HFFc6 (cell line): Measurements from ENCODE around the gene SESN1. TPM values are rescaled to one million over a fixed set of nuclear protein-coding genes. Genes with fewer than 3 reads are reported as not detected.

Experiments
- DNase-seq: peaks from one replicate; pipeline ENCODE4 v3.0.0-alpha.2; 2018
- H3K27ac Mint-ChIP-seq: 2 replicates; pipeline ENCODE4 v1.8.0; 2020; ENCODE audit warnings: mild to moderate bottlenecking, mixed read lengths
- H3K27me3 Mint-ChIP-seq: 2 replicates; pipeline ENCODE4 v1.8.0; 2021; ENCODE audit warnings: mild to moderate bottlenecking, moderate library complexity, mixed read lengths; ENCODE audit not compliant: insufficient read depth
- H3K36me3 Mint-ChIP-seq: 2 replicates; pipeline ENCODE4 v1.8.0; 2021; ENCODE audit warnings: low read depth, mixed read lengths
- H3K4me1 Mint-ChIP-seq: 2 replicates; pipeline ENCODE4 v1.8.0; 2020; ENCODE audit warnings: low read depth, mixed read lengths
- H3K4me3 Mint-ChIP-seq: 2 replicates; pipeline ENCODE4 v1.8.0; 2020; ENCODE audit warnings: mild to moderate bottlenecking, moderate library complexity, mixed read lengths
- H3K9me3 Mint-ChIP-seq: 2 replicates; pipeline ENCODE4 v1.8.0; 2020; ENCODE audit warnings: mild to moderate bottlenecking, mixed read lengths
- CTCF ChIP-seq: fragments of 200-600 bp; sonication (generic); IDR thresholded peaks from 2 replicates; pipeline ENCODE4 v1.5.0; 2021; ENCODE audit warnings: antibody characterized with exemption, mild to moderate bottlenecking
- total RNA-seq, 6 experiments: library from RNA; stranded (reverse); fragmentation: NEBNext Ultra II Directional; extraction: Animal tissue kit (Norgen Biotek cat#: 25700); gene quantifications; 2 replicates in 1 of 6; 3 replicates in 5 of 6; pipeline ENCODE4 v1.2.3, GENCODE V29; 2021

Gene SESN1
- total RNA-seq, 6 experiments from 2014 or later, result 12.1 to 16.9 (median 13.7) TPM

GRCh38 chr6:109034526-109034925 lies 60.1 kb downstream of the SESN1 start:
- TF ChIP-seq CTCF, result no peak
- H3K4me3 Mint-ChIP-seq, result no peak overlapping the region
- no peaks in the 10 kb centered on the region for H3K27me3 Mint-ChIP-seq
- H3K27ac Mint-ChIP-seq, result no peak overlapping the region
- H3K4me1 Mint-ChIP-seq, result no peaks in the 10 kb centered on the region
- no peak for DNase-seq
- H3K9me3 Mint-ChIP-seq, result no peaks in the 10 kb centered on the region
- H3K36me3 Mint-ChIP-seq, result no peaks in the 10 kb centered on the region

GRCh38 chr6:109033655-109034054 lies 61.0 kb downstream of the SESN1 start:
- Mint-ChIP-seq H3K27me3 (no peaks in the 10 kb centered on the region), H3K4me3 (no peak overlapping the region), H3K27ac (no peak overlapping the region), H3K36me3 (no peaks in the 10 kb centered on the region), H3K9me3 (no peaks in the 10 kb centered on the region), H3K4me1 (no peaks in the 10 kb centered on the region)
- no peak for TF ChIP-seq CTCF
- DNase-seq, result no peak

- H3K27ac Mint-ChIP-seq, result no peak overlapping the region
Measured at GRCh38 chr6:109031416-109031815, 63.2 kb downstream of the SESN1 start.

GRCh38 chr6:109029313-109029712 lies 65.3 kb downstream of the SESN1 start:
- no peak for DNase-seq
- H3K4me1 Mint-ChIP-seq, result peaks cover 8% of the 10 kb centered on the region
- no peaks in the 10 kb centered on the region for H3K27me3 Mint-ChIP-seq
- H3K4me3 Mint-ChIP-seq, result no peak overlapping the region
- no peak overlapping the region for H3K27ac Mint-ChIP-seq
- no peaks in the 10 kb centered on the region for H3K36me3 Mint-ChIP-seq
- H3K9me3 Mint-ChIP-seq, result no peaks in the 10 kb centered on the region
- no peak for TF ChIP-seq CTCF

More at GRCh38 chr6:109031416-109031815, 63.2 kb downstream of the SESN1 start:
- DNase-seq, result no peak
- Mint-ChIP-seq H3K4me3 (no peak overlapping the region), H3K9me3 (no peaks in the 10 kb centered on the region), H3K36me3 (no peaks in the 10 kb centered on the region), H3K4me1 (no peaks in the 10 kb centered on the region), H3K27me3 (no peaks in the 10 kb centered on the region)
- TF ChIP-seq CTCF, result no peak

- no peak for TF ChIP-seq CTCF
- H3K9me3 Mint-ChIP-seq, result no peaks in the 10 kb centered on the region
Measured at GRCh38 chr6:109028439-109028838, 66.2 kb downstream of the SESN1 start.

GRCh38 chr6:109027964-109028363 lies 66.7 kb downstream of the SESN1 start:
- H3K36me3 Mint-ChIP-seq, result no peaks in the 10 kb centered on the region
- no peaks in the 10 kb centered on the region for H3K27me3 Mint-ChIP-seq
- no peak overlapping the region for H3K4me3 Mint-ChIP-seq
- peaks cover 13% of the 10 kb centered on the region for H3K4me1 Mint-ChIP-seq
- no peak for DNase-seq
- no peak for TF ChIP-seq CTCF
- H3K27ac Mint-ChIP-seq, result no peak overlapping the region
- H3K9me3 Mint-ChIP-seq, result no peaks in the 10 kb centered on the region

More at GRCh38 chr6:109028439-109028838, 66.2 kb downstream of the SESN1 start:
- Mint-ChIP-seq H3K36me3 (no peaks in the 10 kb centered on the region), H3K4me1 (peaks cover 13% of the 10 kb centered on the region), H3K4me3 (no peak overlapping the region), H3K27me3 (no peaks in the 10 kb centered on the region), H3K27ac (no peak overlapping the region)
- no peak for DNase-seq
